HFFc6 (cell line): ENCODE data around the gene SSBP3. TPM values are rescaled to one million over a fixed set of nuclear protein-coding genes. Genes with fewer than 3 reads are reported as not detected.

Experiments
- DNase-seq: peaks from one replicate; pipeline ENCODE4 v3.0.0-alpha.2; 2018
- H3K27ac Mint-ChIP-seq: 2 replicates; pipeline ENCODE4 v1.8.0; 2020; ENCODE audit warnings: mild to moderate bottlenecking, mixed read lengths
- H3K27me3 Mint-ChIP-seq: 2 replicates; pipeline ENCODE4 v1.8.0; 2021; ENCODE audit warnings: mild to moderate bottlenecking, moderate library complexity, mixed read lengths; ENCODE audit not compliant: insufficient read depth
- H3K36me3 Mint-ChIP-seq: 2 replicates; pipeline ENCODE4 v1.8.0; 2021; ENCODE audit warnings: low read depth, mixed read lengths
- H3K4me1 Mint-ChIP-seq: 2 replicates; pipeline ENCODE4 v1.8.0; 2020; ENCODE audit warnings: low read depth, mixed read lengths
- H3K4me3 Mint-ChIP-seq: 2 replicates; pipeline ENCODE4 v1.8.0; 2020; ENCODE audit warnings: mild to moderate bottlenecking, moderate library complexity, mixed read lengths
- H3K9me3 Mint-ChIP-seq: 2 replicates; pipeline ENCODE4 v1.8.0; 2020; ENCODE audit warnings: mild to moderate bottlenecking, mixed read lengths
- total RNA-seq, 6 experiments: library from RNA; stranded (reverse); fragmentation: NEBNext Ultra II Directional; extraction: Animal tissue kit (Norgen Biotek cat#: 25700); gene quantifications; 2 replicates in 1 of 6; 3 replicates in 5 of 6; pipeline ENCODE4 v1.2.3, GENCODE V29; 2021
- TF ChIP-seq, protein P1 (sequence below): fragments of 200-600 bp; sonication (generic); IDR thresholded peaks from 2 replicates; pipeline ENCODE4 v1.5.0; 2021; ENCODE audit warnings: antibody characterized with exemption, mild to moderate bottlenecking

Gene SSBP3
- total RNA-seq, 6 experiments from 2014 or later, result 42.3 to 72.2 (median 58.1) TPM

- Mint-ChIP-seq H3K36me3 (peaks cover under 1% of the 10 kb centered on the region; the same call in 1 of the 2 replicates), H3K9me3 (no peaks in the 10 kb centered on the region), H3K4me3 (no peak overlapping the region), H3K4me1 (peaks cover 34% of the 10 kb centered on the region), H3K27me3 (peaks cover 4% of the 10 kb centered on the region), H3K27ac (peak overlapping the region; percentile 54; the same call in 1 of the 2 replicates)
- peak; percentile 9 for DNase-seq
- TF ChIP-seq, protein P1, sequence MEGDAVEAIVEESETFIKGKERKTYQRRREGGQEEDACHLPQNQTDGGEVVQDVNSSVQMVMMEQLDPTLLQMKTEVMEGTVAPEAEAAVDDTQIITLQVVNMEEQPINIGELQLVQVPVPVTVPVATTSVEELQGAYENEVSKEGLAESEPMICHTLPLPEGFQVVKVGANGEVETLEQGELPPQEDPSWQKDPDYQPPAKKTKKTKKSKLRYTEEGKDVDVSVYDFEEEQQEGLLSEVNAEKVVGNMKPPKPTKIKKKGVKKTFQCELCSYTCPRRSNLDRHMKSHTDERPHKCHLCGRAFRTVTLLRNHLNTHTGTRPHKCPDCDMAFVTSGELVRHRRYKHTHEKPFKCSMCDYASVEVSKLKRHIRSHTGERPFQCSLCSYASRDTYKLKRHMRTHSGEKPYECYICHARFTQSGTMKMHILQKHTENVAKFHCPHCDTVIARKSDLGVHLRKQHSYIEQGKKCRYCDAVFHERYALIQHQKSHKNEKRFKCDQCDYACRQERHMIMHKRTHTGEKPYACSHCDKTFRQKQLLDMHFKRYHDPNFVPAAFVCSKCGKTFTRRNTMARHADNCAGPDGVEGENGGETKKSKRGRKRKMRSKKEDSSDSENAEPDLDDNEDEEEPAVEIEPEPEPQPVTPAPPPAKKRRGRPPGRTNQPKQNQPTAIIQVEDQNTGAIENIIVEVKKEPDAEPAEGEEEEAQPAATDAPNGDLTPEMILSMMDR, result no peak
These were observed 151.0 kb downstream of the SSBP3 start for GRCh38 chr1:54255026-54255702.

DNA sequence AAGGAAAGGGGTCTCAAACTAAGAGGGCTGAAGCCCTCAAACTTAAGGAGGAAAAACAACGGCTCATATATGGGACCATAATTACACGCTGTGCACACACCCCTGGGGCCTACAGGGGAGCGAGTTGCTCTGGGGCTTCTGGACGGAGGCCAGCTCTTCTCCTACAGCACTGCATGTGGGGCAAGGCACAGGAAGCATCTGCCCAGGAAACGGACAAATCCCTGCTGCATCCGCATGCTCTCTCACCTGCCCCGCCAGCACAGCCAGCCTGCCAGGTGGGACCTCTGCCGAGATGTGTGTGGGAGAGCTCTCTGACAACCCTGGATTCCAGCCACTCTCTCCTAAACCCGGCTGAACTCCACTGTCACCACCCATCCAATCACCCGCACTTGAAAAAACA, 152.1 kb downstream of the SSBP3 start:
- Mint-ChIP-seq H3K9me3 (no peaks in the 10 kb centered on the region), H3K4me1 (peaks cover 42% of the 10 kb centered on the region), H3K4me3 (peak overlapping the region; percentile 5; the same call in 1 of the 2 replicates), H3K36me3 (peaks cover 6% of the 10 kb centered on the region; the same call in 1 of the 2 replicates), H3K27ac (peak overlapping the region; percentile 84), H3K27me3 (peaks cover 4% of the 10 kb centered on the region)
- DNase-seq, result peak; percentile 8
- TF ChIP-seq, protein P1, result no peak

GRCh38 chr1:54253480-54253879, 152.7 kb downstream of the SSBP3 start:
- peak overlapping the region; percentile 84 for H3K27ac Mint-ChIP-seq
- no peaks in the 10 kb centered on the region for H3K9me3 Mint-ChIP-seq
- peaks cover 6% of the 10 kb centered on the region; the same call in 1 of the 2 replicates for H3K36me3 Mint-ChIP-seq
- H3K27me3 Mint-ChIP-seq, result peaks cover 4% of the 10 kb centered on the region
- peak overlapping the region; percentile 64 for H3K4me3 Mint-ChIP-seq
- DNase-seq, result peak; percentile 90
- TF ChIP-seq, protein P1, result no peak
- peaks cover 45% of the 10 kb centered on the region for H3K4me1 Mint-ChIP-seq

DNA sequence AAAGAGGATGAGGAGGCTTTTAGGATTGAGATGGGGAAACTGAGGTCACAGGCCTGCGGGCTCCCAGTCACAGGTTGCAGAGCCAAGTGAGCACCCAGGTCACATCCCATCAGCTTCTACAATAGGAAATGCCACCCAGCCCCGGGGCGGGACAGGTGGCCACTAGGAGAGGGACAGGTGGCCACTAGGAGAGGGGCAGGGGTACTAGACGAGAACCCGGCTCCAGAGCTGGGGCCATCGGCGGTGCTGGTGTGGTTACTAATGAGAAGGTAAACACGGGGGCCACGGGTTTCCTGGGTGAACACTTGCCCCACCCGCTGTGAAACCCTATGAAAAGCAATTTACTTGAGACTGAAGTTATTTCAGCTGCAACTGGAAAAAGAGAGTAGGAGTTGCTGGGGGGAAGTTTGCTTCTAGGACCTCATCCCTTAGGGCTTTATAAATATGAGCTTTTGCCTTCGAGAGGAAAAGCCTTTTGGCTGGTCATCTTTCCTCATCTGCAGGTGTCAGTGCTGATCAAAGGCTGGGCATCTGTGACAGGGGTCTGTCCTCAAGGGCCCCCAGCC, 153.7 kb downstream of the SSBP3 start:
- peak overlapping the region; percentile 84; the same call in 1 of the 2 replicates for H3K27ac Mint-ChIP-seq
- TF ChIP-seq, protein P1, result no peak

DNA sequence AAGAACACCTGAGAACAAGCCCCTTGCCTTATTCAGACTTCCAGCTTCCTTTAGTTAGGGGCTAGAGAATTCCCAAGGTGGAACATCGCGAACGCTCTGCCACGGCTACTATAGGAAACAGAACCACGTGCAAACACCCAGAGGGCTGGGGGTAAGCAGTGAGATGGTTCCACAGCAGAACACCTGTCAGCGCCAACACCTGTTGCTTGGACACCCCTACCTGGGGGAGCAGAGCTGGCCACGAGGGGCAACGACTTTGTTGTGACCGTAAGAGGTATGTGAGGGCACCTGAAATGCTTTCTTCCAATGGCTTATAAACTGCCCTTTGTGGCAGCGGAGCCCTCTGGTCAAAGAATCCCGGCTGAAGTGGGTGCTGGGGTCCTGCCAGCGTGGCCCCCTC, 155.5 kb downstream of the SSBP3 start:
- no peak for DNase-seq
- peaks cover 4% of the 10 kb centered on the region for H3K27me3 Mint-ChIP-seq
- no peak overlapping the region for H3K4me3 Mint-ChIP-seq
- TF ChIP-seq, protein P1, result no peak
- peaks cover 45% of the 10 kb centered on the region for H3K4me1 Mint-ChIP-seq
- no peaks in the 10 kb centered on the region for H3K9me3 Mint-ChIP-seq
- no peak overlapping the region for H3K27ac Mint-ChIP-seq
- H3K36me3 Mint-ChIP-seq, result peaks cover 6% of the 10 kb centered on the region; the same call in 1 of the 2 replicates

More for the DNA sequence above, 153.7 kb downstream of the SSBP3 start:
- Mint-ChIP-seq H3K27me3 (peaks cover 4% of the 10 kb centered on the region), H3K4me1 (peaks cover 45% of the 10 kb centered on the region), H3K36me3 (peaks cover 6% of the 10 kb centered on the region; the same call in 1 of the 2 replicates), H3K4me3 (no peak overlapping the region), H3K9me3 (no peaks in the 10 kb centered on the region)
- DNase-seq, result no peak
